AG09319 (cell line): ENCODE measurements around the gene CDC42EP3.

Experiments
- DNase-seq: peaks from one replicate; pipeline ENCODE4 v3.0.0-alpha.2; 2010; ENCODE audit warnings: low read depth; ENCODE audit errors: extremely low read depth
- CTCF ChIP-seq: IDR thresholded peaks from 2 replicates; pipeline ENCODE4 v1.5.1; 2011; ENCODE audit warnings: low read depth, mild to moderate bottlenecking, inconsistent platforms, low read length, moderate library complexity

CDC42EP3 gene

GRCh38 chr2:37623406-37623805 lies 48.0 kb downstream of the CDC42EP3 start:
- no peak for TF ChIP-seq CTCF
- DNase-seq = no peak

- DNase-seq = no peak
- no peak for TF ChIP-seq CTCF
These were observed 48.9 kb downstream of the CDC42EP3 start for GRCh38 chr2:37622450-37623100.

GRCh38 chr2:37621199-37621598 lies 50.2 kb downstream of the CDC42EP3 start:
- no peak for DNase-seq
- no peak for TF ChIP-seq CTCF

- no peak for DNase-seq
- TF ChIP-seq CTCF = no peak
These were observed 51.5 kb downstream of the CDC42EP3 start for GRCh38 chr2:37619959-37620300.

GRCh38 chr2:37619230-37619958 lies 52.0 kb downstream of the CDC42EP3 start:
- DNase-seq = no peak
- no peak for TF ChIP-seq CTCF

GRCh38 chr2:37618326-37618725 lies 53.1 kb downstream of the CDC42EP3 start:
- no peak for DNase-seq
- TF ChIP-seq CTCF = no peak

- no peak for TF ChIP-seq CTCF
These were observed 54.1 kb downstream of the CDC42EP3 start for GRCh38 chr2:37617119-37617892.

More at GRCh38 chr2:37617119-37617892, 54.1 kb downstream of the CDC42EP3 start:
- no peak for DNase-seq
